Uterus (tissue), 2 donors: ENCODE data around the gene ACAP1.

ENCODE experiments used
- POLR2A ChIP-seq, 2 donors: fragments of 450-650 bp; IDR thresholded peaks; one replicate each; pipeline ENCODE4 v1.6.1; 2016; ENCODE audit warnings: antibody characterized with exemption in 2 of 2, mild to moderate bottlenecking in 1 of 2, moderate library complexity in 1 of 2
- TF ChIP-seq, protein P1 (sequence below), 4 experiments: fragments of 200-600 bp in 2 of 4; fragments of 450-650 bp in 2 of 4; sonication (generic) in 2 of 4; IDR thresholded peaks; one replicate each; pipeline ENCODE4 v1.5.1; 2016 to 2019; ENCODE audit warnings: antibody characterized with exemption in 4 of 4, mild to moderate bottlenecking in 2 of 4, moderate library complexity in 1 of 4

GRCh38 chr17:7295230-7296180, 40.8 kb upstream of the ACAP1 start:
- TF ChIP-seq, protein P1, sequence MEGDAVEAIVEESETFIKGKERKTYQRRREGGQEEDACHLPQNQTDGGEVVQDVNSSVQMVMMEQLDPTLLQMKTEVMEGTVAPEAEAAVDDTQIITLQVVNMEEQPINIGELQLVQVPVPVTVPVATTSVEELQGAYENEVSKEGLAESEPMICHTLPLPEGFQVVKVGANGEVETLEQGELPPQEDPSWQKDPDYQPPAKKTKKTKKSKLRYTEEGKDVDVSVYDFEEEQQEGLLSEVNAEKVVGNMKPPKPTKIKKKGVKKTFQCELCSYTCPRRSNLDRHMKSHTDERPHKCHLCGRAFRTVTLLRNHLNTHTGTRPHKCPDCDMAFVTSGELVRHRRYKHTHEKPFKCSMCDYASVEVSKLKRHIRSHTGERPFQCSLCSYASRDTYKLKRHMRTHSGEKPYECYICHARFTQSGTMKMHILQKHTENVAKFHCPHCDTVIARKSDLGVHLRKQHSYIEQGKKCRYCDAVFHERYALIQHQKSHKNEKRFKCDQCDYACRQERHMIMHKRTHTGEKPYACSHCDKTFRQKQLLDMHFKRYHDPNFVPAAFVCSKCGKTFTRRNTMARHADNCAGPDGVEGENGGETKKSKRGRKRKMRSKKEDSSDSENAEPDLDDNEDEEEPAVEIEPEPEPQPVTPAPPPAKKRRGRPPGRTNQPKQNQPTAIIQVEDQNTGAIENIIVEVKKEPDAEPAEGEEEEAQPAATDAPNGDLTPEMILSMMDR (IDR thresholded peaks at IDR 0.05), result no peak
- TF ChIP-seq POLR2A (IDR thresholded peaks at IDR 0.05), result no peak
